HG02623 (cell line): ENCODE measurements around the gene TCF4.
A peak's percentile ranks its signal among the peaks of the same experiment; 100 is the strongest.

Experiments used
- ATAC-seq: cut with Tn5 transposase; IDR thresholded peaks from one replicate; pipeline ENCODE4 v1.9.1; 2021; ENCODE audit warnings: moderate library complexity; ENCODE audit not compliant: unreplicated experiment

The TCF4 gene

DNA sequence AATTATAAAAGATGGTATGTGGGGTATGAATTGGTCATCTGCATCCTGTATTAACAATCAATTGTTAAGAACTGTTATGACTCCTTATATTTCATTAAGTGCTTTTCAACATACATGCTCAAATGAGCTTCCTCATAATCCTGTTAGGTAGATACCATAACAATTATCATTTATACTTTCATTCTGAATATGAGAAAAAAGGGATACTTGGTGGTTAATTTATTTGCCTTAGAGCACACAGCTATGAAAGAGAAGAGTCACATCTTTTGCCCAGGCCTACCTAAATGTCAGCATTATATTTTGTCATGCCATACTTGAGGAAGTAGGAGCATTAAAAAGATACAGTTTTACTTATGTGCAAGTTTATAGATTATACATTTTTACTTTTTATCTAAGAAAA lies 169.6 kb downstream of the TCF4 start:
- no peak for ATAC-seq

DNA sequence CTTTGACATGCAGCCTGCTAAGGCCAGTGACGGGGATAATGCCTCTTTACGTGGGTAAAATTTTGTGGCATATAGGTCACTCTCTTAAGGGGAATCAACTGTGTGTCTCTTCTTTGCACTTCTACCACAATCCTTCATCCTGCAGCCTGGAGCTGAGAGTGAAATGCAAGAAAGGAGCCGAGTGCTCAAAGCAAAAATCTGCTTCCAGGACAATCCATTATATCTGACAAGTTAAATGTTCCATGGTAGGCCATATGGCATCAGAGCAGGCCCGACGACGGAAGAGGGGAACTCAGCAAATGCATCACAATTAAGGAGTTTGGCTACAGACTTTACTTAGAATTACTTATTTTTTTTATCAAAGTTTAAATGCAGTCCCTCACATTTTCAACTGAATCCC lies 171.2 kb downstream of the TCF4 start:
- no peak for ATAC-seq

GRCh38 chr18:55415258-55415871 lies 172.6 kb downstream of the TCF4 start:
- ATAC-seq: peak; percentile 89

DNA sequence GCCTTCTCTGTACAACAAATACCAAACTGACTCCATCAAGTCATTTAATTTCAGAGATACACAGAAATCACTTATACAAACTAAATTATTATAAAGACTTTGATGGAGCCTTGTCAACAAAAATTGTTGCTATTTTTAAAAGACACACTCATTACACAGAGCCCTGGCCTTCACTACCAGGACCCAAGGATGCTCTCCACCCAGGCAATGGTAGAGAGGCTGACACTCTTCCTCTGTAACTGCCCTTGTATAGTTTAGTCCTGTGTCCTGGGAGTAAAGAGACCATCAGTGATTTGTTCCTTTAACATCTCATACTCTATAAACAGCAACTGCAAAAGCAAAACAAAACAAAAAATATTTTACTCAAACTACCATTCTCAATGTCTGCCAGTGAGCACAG lies 173.5 kb downstream of the TCF4 start:
- ATAC-seq: no peak

DNA sequence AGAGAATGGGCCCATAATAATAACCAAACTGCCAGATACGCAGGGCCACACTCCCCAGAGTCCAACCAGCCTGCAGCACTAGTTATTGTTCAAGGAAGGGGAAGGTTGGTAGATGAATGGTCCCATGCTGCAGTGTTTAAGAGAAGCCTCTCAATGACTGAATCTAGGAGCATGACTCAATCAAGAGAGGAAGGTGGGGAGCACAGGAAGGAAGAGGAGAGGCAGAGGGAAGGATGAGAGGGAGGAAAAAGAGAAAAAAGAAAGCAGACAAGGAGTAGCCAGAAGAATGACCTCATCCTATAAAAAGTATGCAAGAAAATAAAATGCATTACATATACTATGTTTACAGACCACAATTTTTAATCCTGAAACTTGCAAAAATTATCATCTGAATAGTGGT lies 174.5 kb downstream of the TCF4 start:
- no peak for ATAC-seq

- no peak for ATAC-seq
These were observed 180.0 kb downstream of the TCF4 start for GRCh38 chr18:55407774-55408535.

DNA sequence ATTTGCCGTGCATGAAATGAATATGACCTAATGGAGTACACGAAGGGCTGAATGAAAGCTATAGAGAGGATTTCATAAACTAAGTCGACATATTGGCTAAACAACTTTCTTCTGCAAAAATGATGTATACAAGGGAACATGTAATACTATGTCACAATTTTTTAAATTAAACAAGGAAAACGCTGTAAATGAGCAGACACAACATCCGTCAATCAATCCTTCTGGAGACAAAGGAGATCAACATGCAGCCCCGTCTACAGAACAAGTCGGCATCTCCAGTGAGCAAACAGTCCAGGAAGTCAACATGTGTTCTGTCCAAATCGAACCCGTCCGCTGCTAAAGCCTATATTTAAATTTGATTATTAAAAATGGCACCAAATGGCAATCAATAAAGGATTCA lies 180.8 kb downstream of the TCF4 start:
- no peak for ATAC-seq

GRCh38 chr18:55406451-55406991 lies 181.5 kb downstream of the TCF4 start:
- ATAC-seq: no peak

DNA sequence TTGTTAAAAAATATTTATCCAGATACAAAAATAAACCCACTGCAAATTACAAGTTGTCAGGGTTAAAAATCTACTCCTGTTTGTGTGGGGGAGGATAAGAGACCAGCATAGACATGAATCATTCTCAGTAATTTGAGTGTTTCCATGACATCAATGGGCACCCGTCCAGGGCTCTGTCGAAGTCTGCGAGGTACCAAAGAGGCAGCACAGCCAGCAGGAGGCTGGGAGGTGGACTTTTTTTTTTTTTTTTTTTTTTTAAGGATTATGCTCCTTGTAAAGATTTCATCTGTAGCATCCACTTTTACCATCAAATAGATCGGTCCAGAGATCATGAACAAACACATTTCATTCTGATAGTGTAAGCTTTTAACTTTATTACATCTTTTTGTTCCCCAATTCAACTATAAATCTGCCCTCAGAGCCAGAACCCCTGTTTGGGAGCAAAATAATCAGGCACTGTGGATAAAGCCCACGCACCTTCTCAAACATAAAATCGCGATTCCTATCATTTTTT lies 182.0 kb downstream of the TCF4 start:
- ATAC-seq: no peak

GRCh38 chr18:55405475-55405874 lies 182.5 kb downstream of the TCF4 start:
- no peak for ATAC-seq

- ATAC-seq: no peak
These were observed 183.0 kb downstream of the TCF4 start for GRCh38 chr18:55404832-55405465.

- no peak for ATAC-seq
These were observed 183.7 kb downstream of the TCF4 start for GRCh38 chr18:55404136-55404830.

- ATAC-seq: no peak
These were observed 184.5 kb downstream of the TCF4 start for GRCh38 chr18:55403421-55403949.

GRCh38 chr18:55402731-55403405 lies 185.1 kb downstream of the TCF4 start:
- ATAC-seq: no peak

DNA sequence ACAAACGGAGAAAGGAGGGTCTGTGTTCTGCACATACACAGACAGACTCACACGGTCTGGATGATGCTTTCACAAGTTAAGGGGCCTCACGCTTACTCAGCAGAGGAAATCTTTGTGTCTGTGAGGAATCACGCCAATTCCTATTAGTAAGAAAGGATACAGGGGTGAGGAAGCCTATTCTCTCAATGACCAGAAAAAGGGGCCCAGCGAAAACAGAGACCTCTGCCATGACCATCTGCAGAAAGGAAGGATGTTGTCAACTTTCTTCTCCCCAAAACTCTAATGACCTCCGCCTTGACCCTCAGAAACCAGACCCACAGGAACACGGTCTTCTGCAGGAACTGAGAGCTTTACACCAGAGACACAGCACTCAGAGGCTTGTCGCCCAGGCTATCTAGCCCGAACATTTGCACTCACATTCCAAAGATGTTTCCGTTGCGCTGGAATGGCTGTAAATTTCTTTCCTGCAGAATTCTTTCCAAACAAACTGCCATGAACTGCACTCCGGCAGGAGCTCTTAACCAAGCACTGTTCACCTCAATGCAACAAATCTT lies 186.3 kb downstream of the TCF4 start:
- ATAC-seq: no peak

DNA sequence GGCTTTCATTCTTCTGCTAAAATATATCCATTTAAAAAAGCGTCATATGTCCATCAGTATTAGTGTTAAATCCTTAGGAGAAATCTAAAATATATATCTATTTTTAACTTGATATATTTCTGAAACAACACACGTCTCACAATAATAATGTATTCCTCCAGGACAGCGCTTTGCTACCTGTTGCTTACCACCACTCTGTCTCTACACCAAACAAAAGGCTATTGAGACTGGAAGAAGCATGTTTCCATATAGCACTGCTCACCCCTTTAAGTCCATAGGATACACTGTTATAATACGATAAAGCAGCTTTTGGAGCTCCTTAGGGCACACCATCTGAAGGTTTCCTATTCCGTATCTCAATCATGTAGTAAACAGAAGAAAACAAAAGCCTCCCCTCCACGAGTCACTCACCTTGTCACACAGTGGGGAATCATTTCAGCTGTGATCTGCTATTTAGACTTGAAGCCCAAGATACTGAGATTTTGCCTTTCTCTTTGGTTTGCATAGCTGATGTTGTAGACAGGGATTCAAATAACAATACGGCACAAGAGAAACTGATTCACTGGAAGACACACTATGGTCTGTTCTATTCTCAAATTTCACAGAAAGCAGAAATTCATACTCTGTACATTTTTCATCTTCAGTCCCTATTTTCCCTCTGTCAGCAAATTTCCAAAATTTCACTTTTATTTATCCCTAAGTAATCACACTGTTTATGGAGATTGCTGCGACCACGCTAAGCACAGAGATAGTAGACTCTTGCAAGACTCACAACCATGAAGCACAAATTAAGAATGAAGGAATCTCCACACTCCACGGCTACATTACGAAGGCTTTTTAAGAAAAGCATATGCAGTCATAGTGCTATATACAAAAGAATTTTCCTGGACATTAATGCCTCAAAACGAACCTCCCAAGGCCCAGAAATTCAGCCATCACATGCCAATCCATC lies 187.1 kb downstream of the TCF4 start:
- no peak for ATAC-seq

DNA sequence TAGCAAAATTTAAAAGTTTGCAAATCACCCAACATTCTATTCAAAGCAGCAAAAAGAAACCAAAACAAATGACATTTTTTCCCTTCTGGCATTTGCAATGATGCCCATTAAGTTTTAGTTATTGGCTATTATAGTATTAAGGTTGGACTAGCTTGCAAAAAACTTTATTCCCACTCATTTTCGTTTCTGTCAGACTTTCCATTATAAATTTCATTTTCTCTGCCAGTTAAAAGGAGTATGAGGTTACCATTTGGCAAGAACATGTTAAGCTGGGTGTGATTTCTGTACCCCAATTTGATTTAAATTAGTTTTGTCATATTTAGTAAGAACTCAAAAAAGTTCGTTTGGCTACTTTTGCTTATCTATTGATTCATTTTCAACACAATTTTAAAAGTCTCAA lies 187.9 kb downstream of the TCF4 start:
- no peak for ATAC-seq

- no peak for ATAC-seq
These were observed 189.1 kb downstream of the TCF4 start for GRCh38 chr18:55398858-55399257.

- no peak for ATAC-seq
These were observed 191.0 kb downstream of the TCF4 start for GRCh38 chr18:55396979-55397378.
